ENCODE results near the gene LAMC1. TPM values are rescaled to one million over a fixed set of nuclear protein-coding genes. Genes with fewer than 3 reads are reported as not detected.

The LAMC1 gene
- total and polyA plus RNA-seq, 2 of the 4 experiments (the other 2 are of a cell fraction) = 249 to 394 TPM

DNA sequence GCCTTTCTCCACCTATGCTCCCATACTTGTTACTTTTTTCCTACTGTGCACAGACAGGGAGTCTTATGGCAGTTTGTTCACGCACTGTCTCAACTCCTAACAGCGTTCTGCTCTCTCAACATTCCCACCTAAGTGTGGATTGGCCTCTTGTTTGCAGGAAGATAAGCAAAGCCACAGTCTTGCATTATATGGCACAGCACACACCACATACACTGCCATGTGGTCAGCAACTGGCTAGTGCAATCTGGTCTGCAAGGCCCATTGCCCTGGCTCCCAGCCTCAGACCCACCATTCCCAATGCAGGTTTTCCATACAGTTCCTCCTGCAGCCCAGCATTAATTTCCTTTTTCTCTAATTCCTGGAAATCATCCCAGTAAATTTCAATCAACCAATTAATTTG lies 124.5 kb downstream of the LAMC1 start:
- dilution Hi-C loops (cut with HindIII; ENCODE audit: low sequenced_read_pairs, unreplicated experiment) = no loop called here
- no peak overlapping the region for H2BK5ac ChIP-seq (ENCODE audit: low read depth, low read length, poor library complexity, severe bottlenecking)
- H2BK20ac ChIP-seq (ENCODE audit: low read depth, low read length) = no peak overlapping the region
- H4K91ac ChIP-seq (ENCODE audit: insufficient read depth, low read depth, low read length) = no peak overlapping the region
- POLR2A ChIA-PET (ENCODE audit: unreplicated experiment) = no interaction called here
- H3K36me3 ChIP-seq (ENCODE audit: control insufficient read depth, insufficient read depth, low read length) = peaks cover 17% of the 10 kb centered on the region
- H3K79me1 ChIP-seq (ENCODE audit: low read depth in 1 of 2, low read length in 2 of 2) = peaks cover 4 to 16% of the 10 kb centered on the region in 2 experiments; a peak in 2 of 4 replicates
- no peak overlapping the region for H4K8ac ChIP-seq (ENCODE audit: low read depth in 2 of 2, low read length in 2 of 2)
- H3K56ac ChIP-seq (ENCODE audit: extremely low read depth, insufficient read depth, low read length) = no peak overlapping the region
- in situ Hi-C loops (cut with MboI; ENCODE audit: low sequenced_read_pairs) = no loop called here
- no peak overlapping the region for H3K4me2 ChIP-seq (ENCODE audit: low read depth, low read length)
- H3K23ac ChIP-seq (ENCODE audit: low read depth, low read length) = no peak overlapping the region
- ATAC-seq (ENCODE audit: low read depth) = peak; percentile 30; the same call in 1 of the 2 replicates
- peaks cover 21% of the 10 kb centered on the region for H3K9me1 ChIP-seq (ENCODE audit: insufficient read depth, low read length)
- H3K4me1 ChIP-seq (ENCODE audit: control insufficient read depth, insufficient read depth, low read length) = peaks cover 5% of the 10 kb centered on the region; the same call in 1 of the 2 replicates
- H2AK9ac ChIP-seq (replicated peaks; ENCODE audit: low read depth, low read length, poor library complexity) = no peak overlapping the region
- no peak overlapping the region for H3K27ac ChIP-seq (ENCODE audit: insufficient read depth, low read length)
- no CpG with 5 or more reads among the region's 2 CpGs for WGBS, 2 experiments (ENCODE audit: extremely low coverage in 2 of 2, insufficient read length in 1 of 2)
- no peak overlapping the region for H4K5ac ChIP-seq (ENCODE audit: low read depth, low read length)
- H2AK5ac ChIP-seq (ENCODE audit: low read depth, low read length) = no peak overlapping the region
- no peak for DNase-seq
- H3K18ac ChIP-seq (ENCODE audit: low read depth, low read length) = no peak overlapping the region
- H3K9ac ChIP-seq (ENCODE audit: low read depth, low read length) = no peak overlapping the region
- TF ChIP-seq RCOR1 (IDR thresholded peaks at IDR 0.05; ENCODE audit: insufficient replicate concordance, low read length) (no peak), RFX5 (IDR thresholded peaks at IDR 0.05; ENCODE audit: low read depth, low read length) (no peak), RAD21 (IDR thresholded peaks at IDR 0.05; ENCODE audit: low read length) (no peak), SMC3 (IDR thresholded peaks at IDR 0.05; ENCODE audit: low read depth, low read length) (no peak), FOS (IDR thresholded peaks at IDR 0.05; ENCODE audit: low read depth, low read length) (no peak), MAFK (IDR thresholded peaks at IDR 0.05; ENCODE audit: low read depth, low read length) (no peak), CHD1 (IDR thresholded peaks at IDR 0.05; ENCODE audit: low read depth, low read length) (no peak), POLR2A (IDR thresholded peaks at IDR 0.05; ENCODE audit: low read depth, low read length) (no peak), CEBPB (IDR thresholded peaks at IDR 0.05; ENCODE audit: low read depth, low read length) (no peak), BHLHE40 (IDR thresholded peaks at IDR 0.05; ENCODE audit: low read depth, low read length) (no peak), MXI1 (IDR thresholded peaks at IDR 0.05; ENCODE audit: borderline replicate concordance, low read depth, low read length) (no peak), MAZ (IDR thresholded peaks at IDR 0.05; ENCODE audit: borderline replicate concordance, low read depth, low read length) (no peak), NFE2L2 (IDR thresholded peaks at IDR 0.05; ENCODE audit: low read depth, low read length) (no peak)
- TF ChIP-seq, protein P1, sequence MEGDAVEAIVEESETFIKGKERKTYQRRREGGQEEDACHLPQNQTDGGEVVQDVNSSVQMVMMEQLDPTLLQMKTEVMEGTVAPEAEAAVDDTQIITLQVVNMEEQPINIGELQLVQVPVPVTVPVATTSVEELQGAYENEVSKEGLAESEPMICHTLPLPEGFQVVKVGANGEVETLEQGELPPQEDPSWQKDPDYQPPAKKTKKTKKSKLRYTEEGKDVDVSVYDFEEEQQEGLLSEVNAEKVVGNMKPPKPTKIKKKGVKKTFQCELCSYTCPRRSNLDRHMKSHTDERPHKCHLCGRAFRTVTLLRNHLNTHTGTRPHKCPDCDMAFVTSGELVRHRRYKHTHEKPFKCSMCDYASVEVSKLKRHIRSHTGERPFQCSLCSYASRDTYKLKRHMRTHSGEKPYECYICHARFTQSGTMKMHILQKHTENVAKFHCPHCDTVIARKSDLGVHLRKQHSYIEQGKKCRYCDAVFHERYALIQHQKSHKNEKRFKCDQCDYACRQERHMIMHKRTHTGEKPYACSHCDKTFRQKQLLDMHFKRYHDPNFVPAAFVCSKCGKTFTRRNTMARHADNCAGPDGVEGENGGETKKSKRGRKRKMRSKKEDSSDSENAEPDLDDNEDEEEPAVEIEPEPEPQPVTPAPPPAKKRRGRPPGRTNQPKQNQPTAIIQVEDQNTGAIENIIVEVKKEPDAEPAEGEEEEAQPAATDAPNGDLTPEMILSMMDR (conservative IDR thresholded peaks at IDR 0.05; ENCODE audit: low read depth, low read length) = no peak
- TF ChIP-seq, protein P2, sequence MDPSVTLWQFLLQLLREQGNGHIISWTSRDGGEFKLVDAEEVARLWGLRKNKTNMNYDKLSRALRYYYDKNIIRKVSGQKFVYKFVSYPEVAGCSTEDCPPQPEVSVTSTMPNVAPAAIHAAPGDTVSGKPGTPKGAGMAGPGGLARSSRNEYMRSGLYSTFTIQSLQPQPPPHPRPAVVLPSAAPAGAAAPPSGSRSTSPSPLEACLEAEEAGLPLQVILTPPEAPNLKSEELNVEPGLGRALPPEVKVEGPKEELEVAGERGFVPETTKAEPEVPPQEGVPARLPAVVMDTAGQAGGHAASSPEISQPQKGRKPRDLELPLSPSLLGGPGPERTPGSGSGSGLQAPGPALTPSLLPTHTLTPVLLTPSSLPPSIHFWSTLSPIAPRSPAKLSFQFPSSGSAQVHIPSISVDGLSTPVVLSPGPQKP (IDR thresholded peaks at IDR 0.05; ENCODE audit: borderline replicate concordance, low read depth, low read length) = no peak
- TF ChIP-seq, protein P3, sequence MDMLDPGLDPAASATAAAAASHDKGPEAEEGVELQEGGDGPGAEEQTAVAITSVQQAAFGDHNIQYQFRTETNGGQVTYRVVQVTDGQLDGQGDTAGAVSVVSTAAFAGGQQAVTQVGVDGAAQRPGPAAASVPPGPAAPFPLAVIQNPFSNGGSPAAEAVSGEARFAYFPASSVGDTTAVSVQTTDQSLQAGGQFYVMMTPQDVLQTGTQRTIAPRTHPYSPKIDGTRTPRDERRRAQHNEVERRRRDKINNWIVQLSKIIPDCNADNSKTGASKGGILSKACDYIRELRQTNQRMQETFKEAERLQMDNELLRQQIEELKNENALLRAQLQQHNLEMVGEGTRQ (IDR thresholded peaks at IDR 0.05; ENCODE audit: low read depth, low read length) = no peak
- H2AFZ ChIP-seq (replicated peaks; ENCODE audit: low read length, poor library complexity) = no peak overlapping the region
- no peak overlapping the region for H3K4ac ChIP-seq (ENCODE audit: low read depth, low read length)
- H3K14ac ChIP-seq (replicated peaks; ENCODE audit: low read depth, low read length) = no peak overlapping the region
- H3K4me3 ChIP-seq (ENCODE audit: insufficient read depth, low read depth, low read length) = no peak overlapping the region
- BruUV-seq (replicated peaks) = no TSS peak
- no peak overlapping the region for H2BK15ac ChIP-seq (ENCODE audit: low read depth, low read length)
- no peaks in the 10 kb centered on the region for H3K27me3 ChIP-seq (ENCODE audit: control insufficient read depth, insufficient read depth, low read length)
- no peak overlapping the region for H2BK120ac ChIP-seq (ENCODE audit: low read depth, low read length)
- intact Hi-C loops (cut with micrococcal nuclease) = loop anchor here (2.0 to 5.0 kb wide), 2 partner anchors 130 to 185 kb away; no protein-coding TSS in a partner anchor
- CTCF ChIA-PET = no interaction called here
- no peaks in the 10 kb centered on the region for H3K9me3 ChIP-seq (ENCODE audit: control insufficient read depth, insufficient read depth, low read length)
- H4K20me1 ChIP-seq (ENCODE audit: insufficient read depth, low read length) = no peaks in the 10 kb centered on the region

All from IMR-90 (cell line).